GM18909 (cell line): ENCODE measurements around the gene AMZ2.
"Not testable (repeated sequence)": the region's sequence is repeated elsewhere in the genome, so short reads cannot be mapped to it uniquely, and the experiment has no call there.

Experiments
- ATAC-seq: cut with Tn5 transposase; IDR thresholded peaks from one replicate; pipeline ENCODE4 v1.9.1; 2021; ENCODE audit warnings: mild to moderate bottlenecking; ENCODE audit not compliant: unreplicated experiment, poor library complexity

AMZ2 gene

DNA sequence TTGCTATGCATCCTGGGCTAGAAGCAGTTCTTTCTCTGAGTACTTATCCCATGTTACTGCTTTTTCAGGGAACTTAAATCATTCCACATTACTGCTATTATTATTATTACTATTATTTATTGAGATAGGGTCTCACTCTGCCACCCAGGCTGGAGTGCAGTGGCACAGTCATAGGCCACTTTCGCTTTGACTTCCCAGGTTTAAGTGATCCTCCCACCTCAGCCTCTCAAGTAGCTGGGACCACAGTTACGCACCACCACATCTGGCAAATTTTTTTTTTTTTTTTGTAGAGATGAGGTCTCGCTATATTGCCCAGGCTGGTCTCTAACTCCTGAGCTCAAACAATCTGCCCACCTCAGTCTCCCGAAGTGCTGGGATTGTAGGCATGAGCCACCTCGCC lies 28.4 kb upstream of the AMZ2 start:
- ATAC-seq: not testable (repeated sequence)

DNA sequence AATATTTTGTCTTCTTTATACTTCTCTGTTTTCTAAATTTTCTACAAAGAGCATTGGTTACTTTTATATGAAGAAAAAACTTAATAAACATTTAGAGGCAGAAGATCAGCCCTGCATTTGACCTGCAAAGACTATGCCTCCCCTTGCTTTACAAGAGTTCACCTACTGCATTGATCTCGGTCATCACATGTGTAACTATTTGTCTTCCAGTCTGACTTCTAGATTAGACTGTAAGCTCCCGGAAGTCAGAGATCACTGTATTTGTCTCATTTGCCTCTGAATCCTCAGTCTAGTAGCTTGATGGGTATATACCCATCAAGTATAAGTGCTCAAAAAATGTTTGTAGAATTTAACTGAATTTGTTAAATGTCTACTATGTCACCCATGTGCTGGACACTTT lies 27.7 kb upstream of the AMZ2 start:
- not testable (repeated sequence) for ATAC-seq

DNA sequence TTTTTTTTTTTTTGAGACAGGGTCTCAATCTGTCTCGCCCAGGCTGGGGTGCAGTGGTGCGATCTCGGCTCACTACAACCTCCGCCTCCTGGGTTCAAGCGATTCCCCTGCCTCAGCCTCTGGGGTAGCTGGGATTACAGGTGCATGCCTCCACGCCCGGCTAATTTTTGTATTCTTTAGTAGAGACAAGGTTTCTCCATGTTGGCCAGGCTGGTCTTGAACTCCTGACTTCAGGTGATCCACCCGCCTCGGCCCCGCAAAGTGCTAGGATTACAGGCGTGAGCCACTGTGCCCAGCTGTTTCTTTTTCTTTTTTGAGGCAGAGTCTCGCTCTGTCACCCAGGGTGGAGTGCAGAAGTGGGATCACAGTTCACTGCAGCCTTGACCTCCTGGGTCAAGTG lies 27.1 kb upstream of the AMZ2 start:
- ATAC-seq: not testable (repeated sequence)

DNA sequence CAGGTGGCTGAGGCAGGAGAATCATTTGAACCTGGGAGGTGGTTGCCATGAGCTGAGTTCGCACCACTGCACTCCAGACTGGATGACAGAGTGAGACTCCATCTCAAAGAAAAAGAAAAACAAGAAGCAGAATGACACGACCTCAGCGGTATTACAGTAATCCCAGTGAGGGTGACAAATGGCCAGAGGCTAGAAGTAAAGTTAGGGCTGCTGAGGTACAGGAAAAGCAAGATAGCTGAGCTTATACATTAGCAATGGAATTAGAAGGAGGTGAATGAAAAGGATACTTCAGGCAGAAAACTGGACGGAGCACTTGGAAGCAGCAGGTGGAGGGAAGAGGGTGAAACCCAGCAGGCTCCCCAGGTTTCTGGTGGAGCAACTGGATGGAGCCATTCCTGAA lies 26.1 kb upstream of the AMZ2 start:
- ATAC-seq: no peak

- no peak for ATAC-seq
Observed at GRCh38 chr17:68222606-68223005, 25.2 kb upstream of the AMZ2 start.

DNA sequence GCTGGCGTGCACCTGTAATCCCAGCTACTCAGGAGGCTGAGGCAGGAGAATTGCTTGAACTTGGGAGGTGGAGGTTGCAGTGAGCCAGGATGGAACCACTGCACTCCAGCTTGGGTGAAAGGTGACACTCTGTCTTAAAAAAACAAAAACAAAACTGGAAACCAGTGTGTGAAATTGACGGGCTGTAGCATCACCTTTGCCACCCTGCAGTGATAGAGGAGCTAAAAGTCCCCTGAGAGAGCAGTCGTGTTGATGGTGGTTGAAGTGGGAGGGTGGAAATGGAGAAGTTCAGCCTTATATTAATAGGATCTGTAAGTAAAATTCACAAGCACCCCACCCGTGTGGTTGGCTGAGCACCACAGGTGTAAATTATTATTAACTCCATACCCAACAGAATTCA lies 22.8 kb upstream of the AMZ2 start:
- peak; percentile 65 for ATAC-seq

GRCh38 chr17:68228039-68228680 lies 19.7 kb upstream of the AMZ2 start:
- not testable (repeated sequence) for ATAC-seq

- no peak for ATAC-seq
Observed at GRCh38 chr17:68228817-68229570, 18.8 kb upstream of the AMZ2 start.

DNA sequence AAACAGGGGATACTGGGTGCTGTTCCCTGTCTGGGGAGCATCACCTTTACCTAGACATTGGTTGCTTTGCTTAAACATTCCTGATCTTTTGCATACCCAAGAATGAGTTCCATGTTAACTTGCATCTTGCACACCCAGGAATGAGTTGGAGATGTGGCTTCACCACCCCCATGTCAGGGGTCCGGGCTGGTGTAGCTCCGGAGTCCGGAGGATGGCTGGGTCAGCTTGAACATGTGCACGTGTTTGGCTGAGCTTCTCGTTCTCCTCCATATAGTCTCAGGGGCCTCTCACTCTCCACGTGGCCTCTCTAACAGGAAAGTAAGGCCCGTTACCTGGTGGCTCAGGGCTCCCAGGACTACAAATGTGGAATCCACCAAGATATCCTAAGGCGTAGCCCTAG lies 18.2 kb upstream of the AMZ2 start:
- no peak for ATAC-seq

DNA sequence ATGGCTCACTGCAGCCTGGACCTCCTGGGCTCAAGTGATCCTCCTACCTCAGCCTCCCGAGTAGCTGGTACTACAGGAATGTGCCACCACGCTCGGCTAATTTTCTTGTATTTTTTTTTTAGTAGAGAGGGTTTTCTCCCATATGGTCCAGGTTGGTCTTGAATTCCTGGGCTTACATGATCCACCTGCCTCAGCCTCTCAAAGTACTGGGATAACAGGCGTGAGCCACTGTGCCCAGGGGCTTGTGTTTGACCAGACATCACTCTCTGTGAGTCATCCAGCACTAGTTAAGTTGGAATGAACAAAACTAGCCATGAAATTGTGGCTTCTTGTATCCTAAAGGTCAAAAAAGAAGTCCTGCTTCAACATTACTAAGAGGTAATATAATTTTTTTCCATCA lies 16.7 kb upstream of the AMZ2 start:
- not testable (repeated sequence) for ATAC-seq

DNA sequence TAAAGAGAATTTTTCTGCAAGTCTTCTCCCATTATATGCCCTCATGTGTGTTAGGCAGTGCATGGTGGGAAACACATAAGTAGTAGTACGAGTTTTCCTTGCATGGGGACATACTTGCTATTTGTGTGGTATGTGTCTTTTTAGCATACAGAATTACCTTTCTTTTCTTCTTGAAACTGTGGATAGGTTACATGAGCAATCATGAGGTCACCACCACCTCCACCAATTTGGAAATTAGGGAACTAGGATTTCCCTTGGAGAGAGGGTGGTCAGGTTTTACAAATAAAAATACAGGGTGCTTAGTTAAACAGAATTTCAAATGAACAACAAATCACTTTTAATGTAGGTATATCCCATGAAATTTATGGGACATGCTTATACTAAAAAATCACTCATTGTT lies 16.3 kb upstream of the AMZ2 start:
- no peak for ATAC-seq

DNA sequence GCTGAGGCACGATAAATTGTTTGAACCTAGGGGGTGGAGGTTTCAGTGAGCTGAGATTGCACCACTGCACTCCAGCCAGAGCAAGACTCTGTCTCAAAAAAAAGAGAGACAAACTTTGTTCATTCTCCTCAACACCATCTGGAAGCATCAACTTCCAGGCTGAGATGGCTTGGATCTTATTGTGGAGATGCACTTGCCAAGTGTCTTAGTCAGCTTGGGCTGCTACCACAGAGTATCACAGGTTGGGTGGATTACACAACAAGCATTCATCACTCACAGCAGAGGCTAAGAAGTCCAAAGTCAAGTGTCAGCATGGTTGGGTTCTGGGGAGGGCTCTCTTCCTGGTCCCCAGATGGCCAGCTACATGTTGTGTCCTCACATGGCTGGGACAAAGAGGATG lies 15.1 kb upstream of the AMZ2 start:
- ATAC-seq: not testable (repeated sequence)

- ATAC-seq: peak; percentile 42
Observed at GRCh38 chr17:68234726-68235335, 13.0 kb upstream of the AMZ2 start.

GRCh38 chr17:68235336-68235791 lies 12.5 kb upstream of the AMZ2 start:
- not testable (repeated sequence) for ATAC-seq

- ATAC-seq: peak; percentile 76
Observed at GRCh38 chr17:68237369-68238163, 10.3 kb upstream of the AMZ2 start.

- peak; percentile 7 for ATAC-seq
Observed at GRCh38 chr17:68238164-68238870, 9.5 kb upstream of the AMZ2 start.

GRCh38 chr17:68238871-68239253 lies 9.0 kb upstream of the AMZ2 start:
- no peak for ATAC-seq

DNA sequence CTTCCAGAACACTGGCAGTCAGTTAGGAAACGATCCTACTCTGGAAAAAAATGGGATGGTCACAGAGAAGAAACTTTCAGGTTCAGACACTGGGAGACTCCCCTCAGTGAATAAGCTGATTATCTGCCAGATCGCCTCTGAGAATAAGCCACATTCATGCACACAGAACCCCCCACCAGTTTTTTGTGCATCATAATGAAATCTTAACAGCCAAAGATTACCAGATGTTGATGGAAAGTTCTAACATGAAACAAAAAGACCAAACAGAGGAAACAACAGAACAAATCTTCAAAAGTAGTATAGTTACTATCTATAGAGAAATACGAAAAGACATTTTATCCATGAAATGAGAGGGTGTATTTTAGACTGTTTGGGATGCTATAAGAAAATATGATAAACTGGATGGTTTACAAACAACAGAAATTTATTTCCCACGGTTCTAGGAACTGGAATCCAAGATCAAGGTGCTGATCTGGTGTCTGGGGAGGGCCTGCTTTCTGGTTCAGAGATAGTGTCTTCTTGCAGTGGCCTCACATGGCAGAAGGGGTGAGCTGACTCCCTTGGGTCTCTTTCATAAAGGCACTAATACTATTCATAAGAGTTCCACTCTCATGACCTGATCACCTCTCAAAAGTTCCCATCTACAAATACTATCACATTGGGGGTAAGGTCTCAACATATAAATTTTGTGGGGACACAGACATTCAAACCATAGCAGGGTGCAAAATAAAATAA lies 8.0 kb upstream of the AMZ2 start:
- ATAC-seq: no peak

DNA sequence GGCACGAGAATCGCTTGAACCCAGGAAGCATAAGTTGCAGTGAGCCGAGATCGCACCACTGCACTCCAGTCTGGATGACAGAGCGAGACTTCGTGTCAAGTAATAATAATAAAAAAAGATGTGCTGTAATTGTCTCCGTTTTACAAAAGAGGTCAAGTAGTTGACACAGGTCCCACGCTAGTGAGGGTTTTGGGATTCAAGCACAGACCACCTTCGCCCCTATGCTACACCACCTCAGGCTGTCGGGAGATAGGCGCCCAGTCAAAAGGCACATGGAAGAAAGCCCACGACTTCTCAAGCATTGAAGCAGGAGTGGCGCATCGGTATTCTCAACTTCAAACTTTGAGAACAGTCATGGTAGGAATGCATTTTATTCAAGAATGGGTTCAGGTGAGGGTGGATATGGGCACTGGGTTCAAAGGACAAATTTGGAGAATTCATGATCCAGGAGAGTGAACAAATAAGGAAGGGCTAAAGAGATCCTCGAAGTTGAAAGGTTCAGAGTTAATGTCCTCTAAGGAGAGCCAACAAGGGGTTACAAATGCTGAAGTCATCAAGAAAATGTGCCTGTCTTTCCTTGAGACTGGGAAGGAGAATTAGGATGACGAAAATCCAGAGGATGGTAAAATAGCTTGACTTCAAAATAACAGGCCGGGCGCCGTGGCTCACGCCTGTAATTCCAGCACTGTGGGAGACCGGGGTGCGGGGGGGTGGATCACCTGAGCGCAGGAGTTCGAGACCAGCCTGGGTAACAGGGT lies 1.4 kb upstream of the AMZ2 start:
- no peak for ATAC-seq
